GM23338 (cell line): ENCODE results near the gene CNDP1. TPM values are rescaled to one million over a fixed set of nuclear protein-coding genes. Genes with fewer than 3 reads are reported as not detected.

ENCODE experiments used
- ATAC-seq: fragments of 200-7000 bp; cut with Tn5 transposase; 3 replicates; pipeline ENCODE4 v1.9.1; 2020
- DNase-seq: peaks from one replicate; pipeline ENCODE4 v3.0.0-alpha.2; 2015; ENCODE audit warnings: low spot score
- H2AFZ ChIP-seq: fragments of 200-600 bp; sonication (generic); 2 replicates; pipeline ENCODE4 v1.8.0; 2016; ENCODE audit warnings: antibody characterized with exemption, mild to moderate bottlenecking, moderate library complexity
- H3F3A ChIP-seq: fragments of 200-600 bp; sonication (generic); replicated peaks from 2 replicates; pipeline ENCODE4 v1.8.0; 2017; ENCODE audit warnings: antibody characterized with exemption, mixed run types, low read depth
- H3K27ac ChIP-seq: fragments of 200-600 bp; sonication (generic); 2 replicates; pipeline ENCODE4 v1.6.1; 2016; ENCODE audit warnings: low read depth
- H3K27me3 ChIP-seq: fragments of 200-600 bp; sonication (generic); 2 replicates; pipeline ENCODE4 v1.8.0; 2016; ENCODE audit warnings: mild to moderate bottlenecking, mixed run types, moderate library complexity; ENCODE audit not compliant: insufficient read depth
- H3K36me3 ChIP-seq: fragments of 200-600 bp; sonication (generic); 2 replicates; pipeline ENCODE4 v1.8.0; 2016; ENCODE audit warnings: mild to moderate bottlenecking; ENCODE audit not compliant: insufficient read depth
- H3K4me1 ChIP-seq: fragments of 200-600 bp; sonication (generic); 2 replicates; pipeline ENCODE4 v1.8.0; 2016; ENCODE audit warnings: mild to moderate bottlenecking, moderate library complexity; ENCODE audit not compliant: insufficient read depth
- H3K4me2 ChIP-seq: fragments of 200-600 bp; sonication (generic); 2 replicates; pipeline ENCODE4 v1.7.1; 2017; ENCODE audit warnings: mixed run types
- H3K4me3 ChIP-seq: fragments of 200-600 bp; sonication (generic); 2 replicates; pipeline ENCODE4 v1.6.1; 2016; ENCODE audit warnings: mixed run types
- H3K79me2 ChIP-seq: fragments of 200-600 bp; sonication (generic); replicated peaks from 2 replicates; pipeline ENCODE4 v1.8.0; 2017; ENCODE audit warnings: mild to moderate bottlenecking; ENCODE audit not compliant: insufficient read depth
- H3K9me2 ChIP-seq: fragments of 200-600 bp; sonication (generic); 2 replicates; pipeline ENCODE4 v1.8.0; 2017; ENCODE audit not compliant: insufficient read depth
- H4K20me1 ChIP-seq: fragments of 200-600 bp; sonication (generic); replicated peaks from 2 replicates; pipeline ENCODE4 v1.8.0; 2017; ENCODE audit warnings: mild to moderate bottlenecking; ENCODE audit not compliant: insufficient read depth
- H3K27ac Mint-ChIP-seq: 2 replicates; pipeline ENCODE4 v1.8.0; 2020; ENCODE audit warnings: inconsistent platforms, mild to moderate bottlenecking, moderate library complexity, mixed read lengths
- H3K27me3 Mint-ChIP-seq: 3 replicates; pipeline ENCODE4 v1.8.0; 2022; ENCODE audit warnings: low read depth, mild to moderate bottlenecking, moderate library complexity, mixed read lengths, inconsistent platforms; ENCODE audit not compliant: insufficient read depth, poor library complexity
- H3K36me3 Mint-ChIP-seq: 3 replicates; pipeline ENCODE4 v1.8.0; 2021; ENCODE audit warnings: low read depth, mild to moderate bottlenecking, inconsistent platforms, moderate library complexity, mixed read lengths
- H3K4me1 Mint-ChIP-seq: 3 replicates; pipeline ENCODE4 v1.8.0; 2020; ENCODE audit warnings: mild to moderate bottlenecking, inconsistent platforms, mixed read lengths
- H3K4me3 Mint-ChIP-seq: 3 replicates; pipeline ENCODE4 v1.8.0; 2021; ENCODE audit warnings: moderate library complexity, mild to moderate bottlenecking, inconsistent platforms, mixed read lengths
- H3K9me3 Mint-ChIP-seq: 3 replicates; pipeline ENCODE4 v1.8.0; 2020; ENCODE audit warnings: moderate library complexity, mild to moderate bottlenecking, inconsistent platforms, mixed read lengths
- EZH2 ChIP-seq: fragments of 200-600 bp; sonication (generic); IDR thresholded peaks from one replicate; pipeline ENCODE4 v1.8.0; 2017; ENCODE audit warnings: antibody characterized with exemption, mild to moderate bottlenecking, low read depth; ENCODE audit not compliant: unreplicated experiment
- EZH2phosphoT487 ChIP-seq: fragments of 200-600 bp; sonication (generic); IDR thresholded peaks from one replicate; pipeline ENCODE4 v1.8.1; 2018; ENCODE audit warnings: antibody characterized with exemption; ENCODE audit not compliant: unreplicated experiment
- JUNB ChIP-seq: IDR thresholded peaks from one replicate; pipeline ENCODE4 v1.6.1; 2016; ENCODE audit warnings: antibody characterized with exemption; ENCODE audit not compliant: unreplicated experiment
- NANOG ChIP-seq: IDR thresholded peaks from 2 replicates; pipeline ENCODE4 v1.6.1; 2016; ENCODE audit warnings: antibody characterized with exemption, borderline replicate concordance
- POLR2AphosphoS5 ChIP-seq: IDR thresholded peaks from 2 replicates; pipeline ENCODE4 v1.6.1; 2016; ENCODE audit warnings: antibody characterized with exemption, low read depth
- STAT1 ChIP-seq: IDR thresholded peaks from one replicate; pipeline ENCODE4 v1.6.1; 2016; ENCODE audit warnings: antibody characterized with exemption; ENCODE audit not compliant: unreplicated experiment
- ZNF331 ChIP-seq: fragments of 250-450 bp; sonication (Bioruptor Pico); IDR thresholded peaks from 2 replicates; pipeline ENCODE4 v1.5.0; 2020; ENCODE audit warnings: low read depth, mild to moderate bottlenecking, moderate library complexity
- polyA plus RNA-seq: library from polyadenylated mRNA; unstranded; fragments of >200 nt; fragmentation: Nextera tagmentation; extraction: Ambion mirVana; gene quantifications from 2 replicates; pipeline ENCODE4 v1.2.1, GENCODE V29; 2016
- total RNA-seq: library from RNA; depleted of rRNA; stranded (reverse); fragments of >200 nt; shearing (Covaris generic); gene quantifications from 2 replicates; pipeline ENCODE4 v1.2.3, GENCODE V29; 2014
- TF ChIP-seq, protein P1 (sequence below): IDR thresholded peaks from 2 replicates; pipeline ENCODE4 v1.6.1; 2016; ENCODE audit warnings: antibody characterized with exemption
- TF ChIP-seq, protein P2 (sequence below): fragments of 250-450 bp; sonication (Bioruptor Pico); IDR thresholded peaks from 2 replicates; pipeline ENCODE4 v1.5.0; 2020; ENCODE audit warnings: mild to moderate bottlenecking, moderate library complexity
- TF ChIP-seq, protein P3 (sequence below): IDR thresholded peaks from one replicate; pipeline ENCODE4 v1.6.1; 2018; ENCODE audit warnings: antibody characterized with exemption; ENCODE audit not compliant: unreplicated experiment
- TF ChIP-seq, protein P4 (sequence below), 2 experiments: fragments of 200-600 bp in 1 of 2; sonication (generic) in 1 of 2; conservative IDR thresholded peaks; 2 replicates each; pipeline versions ENCODE4 v1.5.1 to v1.6.1; 2016 to 2017; ENCODE audit warnings: antibody characterized with exemption in 2 of 2, low read depth in 2 of 2, mild to moderate bottlenecking in 2 of 2, moderate library complexity in 1 of 2

Gene CNDP1
- total and polyA plus RNA-seq, 2 experiments from 2014 or later = 0.03 to 0.11 TPM

DNA sequence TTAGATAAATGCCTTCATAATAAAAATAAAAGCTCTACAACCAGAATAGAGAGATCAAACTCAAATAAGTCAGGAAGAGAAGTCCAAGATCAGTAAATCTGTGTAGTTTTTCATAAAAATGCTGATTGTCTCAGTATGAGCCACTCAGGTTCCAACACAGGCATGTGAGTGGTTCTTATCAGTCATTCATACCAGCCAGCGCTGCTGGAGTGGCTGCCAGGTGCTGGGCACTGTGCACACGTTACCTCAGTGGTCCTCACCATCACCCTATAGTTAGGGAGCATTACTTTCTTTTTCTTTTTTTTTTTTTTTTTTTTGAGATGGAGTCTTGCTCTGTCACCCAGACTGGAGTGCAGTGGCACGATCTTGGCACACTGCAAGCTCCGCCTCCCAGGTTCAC, 23.8 kb downstream of the CNDP1 start:
- H3K9me2 ChIP-seq = no peaks in the 10 kb centered on the region
- DNase-seq = no peak
- TF ChIP-seq NANOG (no peak), EZH2 (no peak), POLR2AphosphoS5 (no peak), ZNF331 (CRISPR knock-in tag) (no peak), JUNB (no peak), EZH2phosphoT487 (no peak), STAT1 (no peak)
- TF ChIP-seq, protein P1, sequence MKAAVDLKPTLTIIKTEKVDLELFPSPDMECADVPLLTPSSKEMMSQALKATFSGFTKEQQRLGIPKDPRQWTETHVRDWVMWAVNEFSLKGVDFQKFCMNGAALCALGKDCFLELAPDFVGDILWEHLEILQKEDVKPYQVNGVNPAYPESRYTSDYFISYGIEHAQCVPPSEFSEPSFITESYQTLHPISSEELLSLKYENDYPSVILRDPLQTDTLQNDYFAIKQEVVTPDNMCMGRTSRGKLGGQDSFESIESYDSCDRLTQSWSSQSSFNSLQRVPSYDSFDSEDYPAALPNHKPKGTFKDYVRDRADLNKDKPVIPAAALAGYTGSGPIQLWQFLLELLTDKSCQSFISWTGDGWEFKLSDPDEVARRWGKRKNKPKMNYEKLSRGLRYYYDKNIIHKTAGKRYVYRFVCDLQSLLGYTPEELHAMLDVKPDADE = no peak
- TF ChIP-seq, protein P2, sequence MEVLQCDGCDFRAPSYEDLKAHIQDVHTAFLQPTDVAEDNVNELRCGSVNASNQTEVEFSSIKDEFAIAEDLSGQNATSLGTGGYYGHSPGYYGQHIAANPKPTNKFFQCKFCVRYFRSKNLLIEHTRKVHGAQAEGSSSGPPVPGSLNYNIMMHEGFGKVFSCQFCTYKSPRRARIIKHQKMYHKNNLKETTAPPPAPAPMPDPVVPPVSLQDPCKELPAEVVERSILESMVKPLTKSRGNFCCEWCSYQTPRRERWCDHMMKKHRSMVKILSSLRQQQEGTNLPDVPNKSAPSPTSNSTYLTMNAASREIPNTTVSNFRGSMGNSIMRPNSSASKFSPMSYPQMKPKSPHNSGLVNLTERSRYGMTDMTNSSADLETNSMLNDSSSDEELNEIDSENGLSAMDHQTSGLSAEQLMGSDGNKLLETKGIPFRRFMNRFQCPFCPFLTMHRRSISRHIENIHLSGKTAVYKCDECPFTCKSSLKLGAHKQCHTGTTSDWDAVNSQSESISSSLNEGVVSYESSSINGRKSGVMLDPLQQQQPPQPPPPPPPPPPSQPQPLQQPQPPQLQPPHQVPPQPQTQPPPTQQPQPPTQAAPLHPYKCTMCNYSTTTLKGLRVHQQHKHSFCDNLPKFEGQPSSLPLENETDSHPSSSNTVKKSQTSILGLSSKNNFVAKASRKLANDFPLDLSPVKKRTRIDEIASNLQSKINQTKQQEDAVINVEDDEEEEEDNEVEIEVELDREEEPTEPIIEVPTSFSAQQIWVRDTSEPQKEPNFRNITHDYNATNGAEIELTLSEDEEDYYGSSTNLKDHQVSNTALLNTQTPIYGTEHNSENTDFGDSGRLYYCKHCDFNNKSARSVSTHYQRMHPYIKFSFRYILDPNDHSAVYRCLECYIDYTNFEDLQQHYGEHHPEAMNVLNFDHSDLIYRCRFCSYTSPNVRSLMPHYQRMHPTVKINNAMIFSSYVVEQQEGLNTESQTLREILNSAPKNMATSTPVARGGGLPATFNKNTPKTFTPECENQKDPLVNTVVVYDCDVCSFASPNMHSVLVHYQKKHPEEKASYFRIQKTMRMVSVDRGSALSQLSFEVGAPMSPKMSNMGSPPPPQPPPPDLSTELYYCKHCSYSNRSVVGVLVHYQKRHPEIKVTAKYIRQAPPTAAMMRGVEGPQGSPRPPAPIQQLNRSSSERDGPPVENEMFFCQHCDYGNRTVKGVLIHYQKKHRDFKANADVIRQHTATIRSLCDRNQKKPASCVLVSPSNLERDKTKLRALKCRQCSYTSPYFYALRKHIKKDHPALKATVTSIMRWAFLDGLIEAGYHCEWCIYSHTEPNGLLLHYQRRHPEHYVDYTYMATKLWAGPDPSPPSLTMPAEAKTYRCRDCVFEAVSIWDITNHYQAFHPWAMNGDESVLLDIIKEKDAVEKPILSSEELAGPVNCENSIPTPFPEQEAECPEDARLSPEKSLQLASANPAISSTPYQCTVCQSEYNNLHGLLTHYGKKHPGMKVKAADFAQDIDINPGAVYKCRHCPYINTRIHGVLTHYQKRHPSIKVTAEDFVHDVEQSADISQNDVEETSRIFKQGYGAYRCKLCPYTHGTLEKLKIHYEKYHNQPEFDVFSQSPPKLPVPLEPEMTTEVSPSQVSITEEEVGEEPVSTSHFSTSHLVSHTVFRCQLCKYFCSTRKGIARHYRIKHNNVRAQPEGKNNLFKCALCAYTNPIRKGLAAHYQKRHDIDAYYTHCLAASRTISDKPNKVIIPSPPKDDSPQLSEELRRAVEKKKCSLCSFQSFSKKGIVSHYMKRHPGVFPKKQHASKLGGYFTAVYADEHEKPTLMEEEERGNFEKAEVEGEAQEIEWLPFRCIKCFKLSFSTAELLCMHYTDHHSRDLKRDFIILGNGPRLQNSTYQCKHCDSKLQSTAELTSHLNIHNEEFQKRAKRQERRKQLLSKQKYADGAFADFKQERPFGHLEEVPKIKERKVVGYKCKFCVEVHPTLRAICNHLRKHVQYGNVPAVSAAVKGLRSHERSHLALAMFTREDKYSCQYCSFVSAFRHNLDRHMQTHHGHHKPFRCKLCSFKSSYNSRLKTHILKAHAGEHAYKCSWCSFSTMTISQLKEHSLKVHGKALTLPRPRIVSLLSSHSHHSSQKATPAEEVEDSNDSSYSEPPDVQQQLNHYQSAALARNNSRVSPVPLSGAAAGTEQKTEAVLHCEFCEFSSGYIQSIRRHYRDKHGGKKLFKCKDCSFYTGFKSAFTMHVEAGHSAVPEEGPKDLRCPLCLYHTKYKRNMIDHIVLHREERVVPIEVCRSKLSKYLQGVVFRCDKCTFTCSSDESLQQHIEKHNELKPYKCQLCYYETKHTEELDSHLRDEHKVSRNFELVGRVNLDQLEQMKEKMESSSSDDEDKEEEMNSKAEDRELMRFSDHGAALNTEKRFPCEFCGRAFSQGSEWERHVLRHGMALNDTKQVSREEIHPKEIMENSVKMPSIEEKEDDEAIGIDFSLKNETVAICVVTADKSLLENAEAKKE = no peak
- TF ChIP-seq, protein P3, sequence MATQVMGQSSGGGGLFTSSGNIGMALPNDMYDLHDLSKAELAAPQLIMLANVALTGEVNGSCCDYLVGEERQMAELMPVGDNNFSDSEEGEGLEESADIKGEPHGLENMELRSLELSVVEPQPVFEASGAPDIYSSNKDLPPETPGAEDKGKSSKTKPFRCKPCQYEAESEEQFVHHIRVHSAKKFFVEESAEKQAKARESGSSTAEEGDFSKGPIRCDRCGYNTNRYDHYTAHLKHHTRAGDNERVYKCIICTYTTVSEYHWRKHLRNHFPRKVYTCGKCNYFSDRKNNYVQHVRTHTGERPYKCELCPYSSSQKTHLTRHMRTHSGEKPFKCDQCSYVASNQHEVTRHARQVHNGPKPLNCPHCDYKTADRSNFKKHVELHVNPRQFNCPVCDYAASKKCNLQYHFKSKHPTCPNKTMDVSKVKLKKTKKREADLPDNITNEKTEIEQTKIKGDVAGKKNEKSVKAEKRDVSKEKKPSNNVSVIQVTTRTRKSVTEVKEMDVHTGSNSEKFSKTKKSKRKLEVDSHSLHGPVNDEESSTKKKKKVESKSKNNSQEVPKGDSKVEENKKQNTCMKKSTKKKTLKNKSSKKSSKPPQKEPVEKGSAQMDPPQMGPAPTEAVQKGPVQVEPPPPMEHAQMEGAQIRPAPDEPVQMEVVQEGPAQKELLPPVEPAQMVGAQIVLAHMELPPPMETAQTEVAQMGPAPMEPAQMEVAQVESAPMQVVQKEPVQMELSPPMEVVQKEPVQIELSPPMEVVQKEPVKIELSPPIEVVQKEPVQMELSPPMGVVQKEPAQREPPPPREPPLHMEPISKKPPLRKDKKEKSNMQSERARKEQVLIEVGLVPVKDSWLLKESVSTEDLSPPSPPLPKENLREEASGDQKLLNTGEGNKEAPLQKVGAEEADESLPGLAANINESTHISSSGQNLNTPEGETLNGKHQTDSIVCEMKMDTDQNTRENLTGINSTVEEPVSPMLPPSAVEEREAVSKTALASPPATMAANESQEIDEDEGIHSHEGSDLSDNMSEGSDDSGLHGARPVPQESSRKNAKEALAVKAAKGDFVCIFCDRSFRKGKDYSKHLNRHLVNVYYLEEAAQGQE = no peak
- TF ChIP-seq, protein P4, sequence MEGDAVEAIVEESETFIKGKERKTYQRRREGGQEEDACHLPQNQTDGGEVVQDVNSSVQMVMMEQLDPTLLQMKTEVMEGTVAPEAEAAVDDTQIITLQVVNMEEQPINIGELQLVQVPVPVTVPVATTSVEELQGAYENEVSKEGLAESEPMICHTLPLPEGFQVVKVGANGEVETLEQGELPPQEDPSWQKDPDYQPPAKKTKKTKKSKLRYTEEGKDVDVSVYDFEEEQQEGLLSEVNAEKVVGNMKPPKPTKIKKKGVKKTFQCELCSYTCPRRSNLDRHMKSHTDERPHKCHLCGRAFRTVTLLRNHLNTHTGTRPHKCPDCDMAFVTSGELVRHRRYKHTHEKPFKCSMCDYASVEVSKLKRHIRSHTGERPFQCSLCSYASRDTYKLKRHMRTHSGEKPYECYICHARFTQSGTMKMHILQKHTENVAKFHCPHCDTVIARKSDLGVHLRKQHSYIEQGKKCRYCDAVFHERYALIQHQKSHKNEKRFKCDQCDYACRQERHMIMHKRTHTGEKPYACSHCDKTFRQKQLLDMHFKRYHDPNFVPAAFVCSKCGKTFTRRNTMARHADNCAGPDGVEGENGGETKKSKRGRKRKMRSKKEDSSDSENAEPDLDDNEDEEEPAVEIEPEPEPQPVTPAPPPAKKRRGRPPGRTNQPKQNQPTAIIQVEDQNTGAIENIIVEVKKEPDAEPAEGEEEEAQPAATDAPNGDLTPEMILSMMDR (conservative IDR thresholded peaks at IDR 0.05; ENCODE audit: low read depth in 2 of 2) = no peak
- no peaks in the 10 kb centered on the region for H3K27me3 ChIP-seq
- H3F3A ChIP-seq = no peaks in the 10 kb centered on the region
- Mint-ChIP-seq H3K9me3 (peaks cover 5% of the 10 kb centered on the region; the same call in 2 of the 3 replicates), H3K27ac (no peak overlapping the region), H3K4me1 (no peaks in the 10 kb centered on the region), H3K36me3 (no peaks in the 10 kb centered on the region; the same call in 2 of the 3 replicates), H3K4me3 (no peak overlapping the region), H3K27me3 (peaks cover 10% of the 10 kb centered on the region)
- H2AFZ ChIP-seq = no peak overlapping the region
- H3K4me1 ChIP-seq = no peaks in the 10 kb centered on the region
- H4K20me1 ChIP-seq = no peaks in the 10 kb centered on the region
- no peaks in the 10 kb centered on the region for H3K36me3 ChIP-seq
- no peaks in the 10 kb centered on the region for H3K79me2 ChIP-seq
- no peak overlapping the region for H3K4me2 ChIP-seq
- no peak overlapping the region for H3K27ac ChIP-seq
- H3K4me3 ChIP-seq = no peak overlapping the region
- no peak for ATAC-seq
